ENCODE data around the gene SLC2A5.
"Not testable (repeated sequence)": the region's sequence is repeated elsewhere in the genome, so short reads cannot be mapped to it uniquely, and the experiment has no call there.

Gene SLC2A5

DNA sequence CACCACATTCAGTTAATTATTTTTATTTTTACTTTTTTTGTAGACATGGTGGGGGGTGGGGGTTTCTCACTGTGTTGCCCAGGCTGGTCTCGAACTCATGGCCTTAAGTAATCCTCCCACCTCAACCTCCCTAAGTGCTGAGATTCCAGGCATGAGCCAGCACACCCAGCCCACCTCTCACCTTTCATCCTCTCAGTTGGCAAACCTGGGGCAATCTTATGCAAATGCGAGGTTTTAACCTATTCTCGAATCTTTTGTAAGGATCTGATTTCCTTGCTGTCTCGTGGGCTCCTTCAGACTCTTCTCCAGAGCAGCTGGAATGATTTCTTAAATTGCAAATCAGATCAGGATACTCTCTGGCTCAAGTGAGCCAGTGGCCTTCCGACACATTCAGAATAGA lies 36.1 kb downstream of the SLC2A5 start:
- no peak for DNase-seq (ENCODE audit: low read depth)

GRCh38 chr1:9031484-9032259 lies 37.8 kb downstream of the SLC2A5 start:
- DNase-seq (ENCODE audit: low read depth) = no peak

DNA sequence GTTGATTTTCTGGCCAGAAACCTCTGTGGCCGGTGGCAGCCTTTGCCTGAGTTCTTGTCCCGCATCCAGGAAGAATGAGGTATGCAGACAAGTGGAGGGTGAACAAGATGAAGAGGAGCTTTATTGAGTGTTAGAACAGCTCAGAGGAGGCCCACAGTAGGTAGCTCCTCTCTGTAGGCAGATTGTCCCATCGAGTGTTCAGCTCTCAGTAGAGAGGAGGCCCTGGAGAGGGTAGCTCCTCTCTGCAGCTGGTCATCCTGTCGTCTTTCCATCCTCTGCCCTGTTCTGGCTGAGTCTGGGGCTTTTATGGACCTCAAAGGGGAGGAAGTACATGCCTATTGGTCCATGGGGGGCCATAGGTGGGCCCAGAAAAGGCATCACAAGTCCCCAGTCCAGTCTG lies 38.4 kb downstream of the SLC2A5 start:
- not testable (repeated sequence) for DNase-seq (ENCODE audit: low read depth)

DNA sequence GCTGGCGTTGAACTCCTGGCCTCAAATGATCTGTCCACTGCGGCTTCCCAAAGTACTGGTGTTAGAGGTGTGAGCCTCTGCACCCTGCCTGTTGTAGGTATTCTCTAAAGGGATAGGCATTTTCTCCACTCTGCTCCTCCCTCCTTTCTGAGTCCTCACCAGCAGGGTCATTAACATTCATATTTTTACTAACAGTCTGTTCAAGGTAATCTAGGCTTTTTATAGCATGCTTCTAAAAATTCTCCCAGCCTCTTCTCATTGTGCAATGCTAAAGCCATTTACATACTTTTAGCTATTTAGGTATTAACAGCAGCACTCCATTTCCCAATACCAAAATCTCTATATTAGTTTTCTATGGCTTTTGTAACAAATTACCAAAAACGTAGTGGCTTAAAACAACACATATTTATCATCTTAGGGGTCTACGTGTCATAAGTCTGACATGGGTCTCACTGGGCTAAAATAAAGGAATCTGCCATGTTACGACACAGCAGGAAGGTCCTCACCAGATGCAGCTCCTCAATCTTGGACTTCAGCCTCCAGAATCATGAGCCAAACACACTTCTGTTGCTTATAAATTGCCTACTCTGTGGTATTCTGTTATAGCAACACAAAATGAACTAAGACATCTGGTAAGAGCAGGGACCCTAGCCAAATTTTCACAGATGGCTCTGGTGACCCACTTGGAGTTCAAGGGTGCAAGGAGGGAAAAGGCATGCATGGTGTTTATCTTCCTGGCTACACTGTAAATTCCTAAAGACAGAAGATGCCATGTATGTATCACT lies 40.3 kb downstream of the SLC2A5 start:
- DNase-seq (ENCODE audit: low read depth) = peak; percentile 37

GRCh38 chr1:9027307-9027706 lies 42.1 kb downstream of the SLC2A5 start:
- no peak for DNase-seq (ENCODE audit: low read depth)

- DNase-seq (ENCODE audit: low read depth) = no peak
Observed at GRCh38 chr1:9025449-9025848, 44.0 kb downstream of the SLC2A5 start.

GRCh38 chr1:9024837-9025236 lies 44.6 kb downstream of the SLC2A5 start:
- no peak for DNase-seq (ENCODE audit: low read depth)

- no peak for DNase-seq (ENCODE audit: low read depth)
Observed at GRCh38 chr1:9022773-9023172, 46.7 kb downstream of the SLC2A5 start.

- not testable (repeated sequence) for DNase-seq (ENCODE audit: low read depth)
Observed at GRCh38 chr1:9022026-9022738, 47.3 kb downstream of the SLC2A5 start.

DNA sequence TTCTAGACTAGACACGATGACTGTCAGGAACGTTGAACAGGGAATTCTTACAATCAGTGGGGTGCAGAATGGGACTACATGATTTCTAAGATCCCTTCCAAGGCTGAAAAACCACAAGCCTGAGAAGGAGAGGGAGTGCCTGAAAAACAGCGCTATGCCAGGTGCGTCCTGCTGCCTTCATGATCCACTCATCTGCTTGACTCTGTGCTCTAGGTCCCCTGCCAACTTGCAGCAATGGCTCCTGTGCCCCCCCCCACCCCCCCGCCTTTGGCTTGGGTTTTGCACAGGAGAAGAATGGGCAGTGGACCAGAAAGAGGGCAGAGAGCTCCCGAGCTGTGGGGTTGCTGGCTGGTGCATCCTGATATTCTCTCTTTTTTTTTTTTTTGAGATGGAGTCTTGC lies 49.1 kb downstream of the SLC2A5 start:
- DNase-seq (ENCODE audit: low read depth) = no peak

DNA sequence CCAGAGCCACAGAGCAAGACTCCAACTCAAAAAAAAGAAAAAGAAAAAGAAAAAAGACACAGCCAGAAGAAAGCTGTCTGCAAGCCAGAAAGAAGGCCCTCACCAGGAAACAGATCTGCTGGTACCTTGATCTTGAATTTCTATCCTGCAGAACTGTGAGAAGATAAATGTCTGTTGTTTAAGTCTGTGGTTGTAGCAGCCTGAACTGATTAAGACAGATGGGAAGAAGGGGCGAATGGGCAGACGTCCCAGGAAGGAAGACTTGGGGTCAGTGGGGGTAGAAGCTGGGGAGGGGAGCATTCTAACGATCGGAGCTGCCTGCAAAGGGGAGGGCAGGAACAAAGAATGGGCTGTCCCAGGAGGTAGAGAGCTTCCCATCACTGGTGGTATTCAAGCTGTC lies 49.5 kb downstream of the SLC2A5 start:
- no peak for DNase-seq (ENCODE audit: low read depth)

DNA sequence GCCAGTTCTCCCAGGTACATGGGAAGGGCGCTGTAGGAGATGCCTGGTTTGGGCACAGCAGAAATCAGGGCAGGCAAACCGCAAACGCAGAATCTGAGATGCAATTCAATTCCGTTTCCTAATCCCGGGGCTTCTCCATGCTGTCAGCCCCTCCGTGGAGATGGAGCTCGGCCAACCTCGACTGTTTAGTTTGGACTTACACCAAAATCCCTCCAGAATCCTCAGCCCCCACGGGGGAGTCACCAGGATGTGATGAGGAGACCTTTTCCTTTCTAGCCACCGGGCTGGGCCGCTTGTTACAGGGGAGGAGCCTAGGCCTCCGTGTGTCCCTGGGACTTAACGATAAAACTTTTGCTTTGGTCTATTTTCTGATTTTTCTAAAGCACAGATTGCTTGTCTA lies 51.1 kb downstream of the SLC2A5 start:
- DNase-seq (ENCODE audit: low read depth) = no peak

GRCh38 chr1:9016455-9016854 lies 53.0 kb downstream of the SLC2A5 start:
- no peak for DNase-seq (ENCODE audit: low read depth)

DNA sequence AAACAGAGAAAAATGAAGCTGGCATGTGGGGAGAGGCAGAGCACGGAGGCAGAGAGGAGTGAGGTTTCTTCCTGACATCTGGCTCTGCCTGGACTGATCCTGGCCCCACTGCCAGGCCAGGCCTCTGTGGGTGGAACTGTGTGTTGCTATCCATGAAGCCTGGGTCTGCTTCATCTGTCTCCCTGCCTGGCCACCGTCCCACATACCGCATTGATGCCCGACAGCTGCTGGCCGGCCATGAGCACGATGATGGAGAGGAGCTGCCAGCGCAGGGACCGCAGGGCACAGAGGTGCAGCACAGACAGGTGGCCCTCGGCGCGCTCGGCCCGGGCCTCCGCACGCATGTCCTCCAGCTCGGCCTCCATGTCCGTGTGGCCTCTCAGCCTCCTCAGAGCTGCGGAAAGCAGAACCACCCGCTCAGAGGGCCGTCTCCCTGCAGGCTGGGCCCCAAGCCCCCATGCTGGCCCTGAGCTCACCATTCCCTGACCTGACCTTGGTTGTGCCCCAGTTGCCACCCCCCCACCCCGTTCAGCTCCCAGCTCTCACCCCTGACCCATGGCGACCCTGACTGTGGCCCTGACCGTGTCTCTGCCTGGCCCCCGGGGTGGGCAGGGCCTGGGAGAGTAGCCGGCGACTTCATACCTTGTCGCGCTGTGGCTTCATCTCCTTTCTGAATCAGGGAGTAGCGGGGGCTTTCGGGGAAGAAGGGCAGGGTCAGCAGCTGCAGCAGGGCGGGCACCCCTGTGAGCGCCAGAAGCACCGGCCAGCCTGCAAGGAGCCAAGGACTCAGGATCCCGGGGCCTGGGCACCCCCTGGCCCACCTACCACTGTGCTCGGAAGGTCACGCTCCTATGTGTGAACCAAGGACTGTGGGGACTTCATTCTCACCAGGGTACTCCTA lies 54.7 kb downstream of the SLC2A5 start:
- DNase-seq (ENCODE audit: low read depth) = no peak

- no peak for DNase-seq (ENCODE audit: low read depth)
Observed at GRCh38 chr1:9013819-9014218, 55.6 kb downstream of the SLC2A5 start.

DNA sequence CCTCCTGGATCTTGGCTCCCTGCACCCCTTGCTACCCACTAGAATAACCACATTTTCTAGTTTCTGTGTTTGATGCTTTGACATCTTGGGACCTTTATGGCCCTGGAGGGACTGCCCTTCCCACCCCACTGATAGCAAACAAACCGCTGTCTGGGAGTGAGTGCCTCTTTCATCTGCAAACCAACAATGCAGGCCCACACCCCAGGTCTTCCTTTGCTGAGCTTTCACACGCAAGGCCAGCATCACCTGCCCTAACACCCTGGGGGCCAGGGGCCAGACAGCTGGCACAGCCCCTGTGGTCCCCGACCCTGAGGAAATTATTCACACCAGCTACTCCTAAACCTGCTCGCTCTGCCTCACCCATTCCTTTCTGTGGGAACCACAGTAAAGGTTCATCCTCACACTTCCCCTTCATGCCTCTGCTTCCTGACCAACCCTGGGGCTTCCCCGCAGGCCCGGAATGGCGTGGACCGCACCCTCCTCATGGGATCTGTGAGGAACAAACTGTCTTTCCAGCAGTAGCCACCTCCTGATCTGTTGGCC lies 58.6 kb downstream of the SLC2A5 start:
- no peak for DNase-seq (ENCODE audit: low read depth)

DNA sequence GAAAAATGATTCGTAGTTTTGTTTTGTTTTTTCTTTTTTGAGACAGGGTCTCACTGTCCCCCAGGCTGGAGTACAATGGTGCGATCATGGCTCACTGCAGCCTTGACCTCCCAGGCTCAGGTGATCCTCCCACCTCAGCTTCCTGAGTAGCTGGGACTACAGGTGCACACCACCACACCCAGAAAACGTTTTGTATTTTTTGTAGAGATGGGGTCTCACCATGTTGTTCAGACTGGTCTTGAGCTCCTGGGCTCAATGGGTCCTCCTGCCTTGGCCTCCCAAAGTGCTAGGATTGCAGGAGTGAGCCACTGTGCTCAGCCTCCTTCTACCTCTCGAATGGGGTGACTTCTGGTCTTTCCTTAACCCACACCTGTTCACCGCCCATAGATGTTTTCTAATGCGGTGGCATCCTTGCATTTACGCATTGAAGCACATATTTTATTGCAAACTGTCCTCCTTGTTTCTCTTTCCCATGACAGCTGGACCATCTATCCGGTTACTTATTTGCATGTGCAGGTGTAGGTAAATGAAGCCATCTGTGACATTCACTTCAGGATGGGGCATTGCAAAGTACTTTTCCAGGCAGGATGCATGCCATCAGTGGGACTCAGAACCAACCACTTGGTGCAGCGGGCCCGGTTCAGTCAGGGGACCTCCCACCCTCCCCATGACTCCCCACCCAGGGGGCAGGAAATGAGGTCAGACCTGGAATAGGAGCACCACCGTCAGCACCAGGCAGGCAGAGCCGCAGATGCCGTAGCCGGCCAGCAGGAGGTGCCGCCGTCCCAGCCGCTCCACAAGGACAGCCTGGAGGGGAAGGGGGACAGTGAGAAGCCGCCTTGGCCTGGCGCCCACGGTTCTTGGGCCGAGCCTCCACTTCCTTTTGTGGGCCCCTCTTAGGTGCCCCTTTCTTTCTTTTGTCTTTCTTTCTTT lies 59.7 kb downstream of the SLC2A5 start:
- no peak for DNase-seq (ENCODE audit: low read depth)

DNA sequence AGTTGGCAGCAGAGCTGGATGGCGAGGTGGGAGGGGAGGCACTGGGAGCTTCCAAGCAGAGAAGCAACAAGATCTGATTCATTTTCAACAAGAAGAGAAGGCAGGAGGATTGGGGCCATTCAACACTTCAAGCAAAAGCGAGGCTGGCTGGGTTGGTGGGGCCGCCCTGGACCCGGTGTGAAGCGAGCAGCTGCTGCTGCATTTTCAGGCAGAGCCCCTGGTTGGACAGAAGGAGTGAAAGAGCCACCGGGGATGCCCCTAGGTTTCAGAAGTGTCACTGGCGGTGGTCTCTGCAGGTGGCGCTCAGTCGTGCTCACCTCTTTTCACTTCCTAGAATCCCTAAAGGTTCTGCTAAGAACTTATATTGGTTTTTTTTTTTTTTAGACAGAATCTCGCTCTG lies 61.2 kb downstream of the SLC2A5 start:
- DNase-seq (ENCODE audit: low read depth) = no peak

DNA sequence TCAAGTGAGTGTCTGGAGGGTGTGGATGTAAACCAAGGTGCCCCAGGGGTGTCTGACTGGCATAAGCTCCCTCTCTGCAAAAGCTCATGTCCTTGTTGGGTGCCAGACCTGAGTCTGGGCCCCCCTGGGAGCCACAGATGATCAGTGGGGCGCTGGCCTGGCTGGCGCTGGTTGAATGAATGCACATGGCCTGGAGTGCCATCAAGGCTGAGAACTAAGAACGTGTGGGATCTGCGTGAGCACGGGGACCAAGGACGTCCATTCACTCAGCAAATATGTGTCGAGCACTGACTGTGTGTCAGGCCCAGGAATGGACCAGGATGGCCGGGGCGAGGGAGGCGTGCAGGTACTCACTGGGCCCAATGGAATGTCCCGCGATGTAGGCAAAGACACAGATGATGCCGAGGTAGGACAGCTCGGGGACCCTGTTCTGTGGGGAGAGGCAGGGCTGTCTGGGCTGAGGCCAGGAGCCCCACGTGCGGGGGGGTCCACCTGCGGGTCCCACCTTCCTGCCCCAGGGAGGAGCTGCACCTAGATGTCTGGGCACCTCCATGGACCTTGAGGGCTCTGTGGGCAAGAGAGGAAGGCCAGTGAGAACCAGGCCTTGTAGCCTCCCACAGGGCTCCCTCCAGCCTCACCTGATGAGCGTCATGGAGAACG lies 62.3 kb downstream of the SLC2A5 start:
- no peak for DNase-seq (ENCODE audit: low read depth)

DNA sequence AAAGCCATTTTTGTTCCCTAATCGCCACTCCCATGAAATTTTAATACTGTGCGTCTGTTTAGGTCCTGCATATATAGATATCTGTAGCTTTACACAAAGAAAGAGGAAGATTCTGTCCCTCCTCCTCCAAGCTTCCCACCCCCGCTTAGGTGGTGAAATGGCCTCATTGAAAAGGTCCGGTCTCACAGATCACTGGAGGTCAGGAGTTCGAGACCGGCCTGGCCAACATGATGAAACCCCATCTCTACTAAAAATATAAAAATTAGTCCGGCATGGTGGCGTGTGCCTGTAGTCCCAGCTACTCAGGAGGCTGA lies 64.1 kb downstream of the SLC2A5 start:
- DNase-seq (ENCODE audit: low read depth) = no peak
